ENCODE measurements around the gene ADD2. TPM values are rescaled to one million over a fixed set of nuclear protein-coding genes. Genes with fewer than 3 reads are reported as not detected.

The ADD2 gene
- total and polyA plus RNA-seq, 2 experiments from 2014 or later: 34.6 to 223 TPM

DNA sequence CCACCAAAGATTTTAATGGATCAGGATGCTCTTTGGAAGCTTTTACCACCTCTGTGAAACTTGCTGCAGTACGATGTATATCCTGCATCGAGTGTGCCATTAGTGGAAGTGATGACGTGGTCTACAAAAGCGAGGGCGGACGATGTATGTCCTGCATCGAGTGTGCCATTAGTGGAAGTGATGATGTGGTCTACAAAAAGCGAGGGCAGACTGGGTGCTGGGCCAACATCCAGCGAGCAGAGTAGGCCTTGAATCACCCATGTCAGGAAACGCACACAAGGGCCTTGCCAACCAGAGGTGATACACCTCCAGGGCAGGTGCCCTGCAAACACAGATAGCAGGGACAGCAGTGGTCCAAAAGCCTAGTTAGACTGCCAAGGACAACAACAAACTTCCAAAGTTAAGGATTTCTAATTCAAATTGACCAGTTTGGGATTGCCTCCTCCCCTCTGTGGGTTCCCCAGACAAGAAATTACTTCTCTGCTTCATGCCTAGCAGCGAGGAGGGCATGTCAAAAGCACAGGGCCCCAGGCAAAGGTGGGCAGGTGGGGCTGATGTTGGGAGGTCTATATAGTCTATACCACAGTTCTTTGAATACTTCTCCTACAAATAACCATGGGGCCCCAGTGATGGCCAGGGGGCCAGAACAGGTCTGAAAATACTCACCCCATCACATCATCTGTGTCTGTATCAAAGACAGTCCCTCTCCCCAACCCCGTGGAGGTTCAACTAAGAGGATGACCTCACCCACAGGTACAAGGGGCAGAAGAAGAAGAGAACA, 70.2 kb downstream of the ADD2 start (continued):
- TF ChIP-seq, protein P1, sequence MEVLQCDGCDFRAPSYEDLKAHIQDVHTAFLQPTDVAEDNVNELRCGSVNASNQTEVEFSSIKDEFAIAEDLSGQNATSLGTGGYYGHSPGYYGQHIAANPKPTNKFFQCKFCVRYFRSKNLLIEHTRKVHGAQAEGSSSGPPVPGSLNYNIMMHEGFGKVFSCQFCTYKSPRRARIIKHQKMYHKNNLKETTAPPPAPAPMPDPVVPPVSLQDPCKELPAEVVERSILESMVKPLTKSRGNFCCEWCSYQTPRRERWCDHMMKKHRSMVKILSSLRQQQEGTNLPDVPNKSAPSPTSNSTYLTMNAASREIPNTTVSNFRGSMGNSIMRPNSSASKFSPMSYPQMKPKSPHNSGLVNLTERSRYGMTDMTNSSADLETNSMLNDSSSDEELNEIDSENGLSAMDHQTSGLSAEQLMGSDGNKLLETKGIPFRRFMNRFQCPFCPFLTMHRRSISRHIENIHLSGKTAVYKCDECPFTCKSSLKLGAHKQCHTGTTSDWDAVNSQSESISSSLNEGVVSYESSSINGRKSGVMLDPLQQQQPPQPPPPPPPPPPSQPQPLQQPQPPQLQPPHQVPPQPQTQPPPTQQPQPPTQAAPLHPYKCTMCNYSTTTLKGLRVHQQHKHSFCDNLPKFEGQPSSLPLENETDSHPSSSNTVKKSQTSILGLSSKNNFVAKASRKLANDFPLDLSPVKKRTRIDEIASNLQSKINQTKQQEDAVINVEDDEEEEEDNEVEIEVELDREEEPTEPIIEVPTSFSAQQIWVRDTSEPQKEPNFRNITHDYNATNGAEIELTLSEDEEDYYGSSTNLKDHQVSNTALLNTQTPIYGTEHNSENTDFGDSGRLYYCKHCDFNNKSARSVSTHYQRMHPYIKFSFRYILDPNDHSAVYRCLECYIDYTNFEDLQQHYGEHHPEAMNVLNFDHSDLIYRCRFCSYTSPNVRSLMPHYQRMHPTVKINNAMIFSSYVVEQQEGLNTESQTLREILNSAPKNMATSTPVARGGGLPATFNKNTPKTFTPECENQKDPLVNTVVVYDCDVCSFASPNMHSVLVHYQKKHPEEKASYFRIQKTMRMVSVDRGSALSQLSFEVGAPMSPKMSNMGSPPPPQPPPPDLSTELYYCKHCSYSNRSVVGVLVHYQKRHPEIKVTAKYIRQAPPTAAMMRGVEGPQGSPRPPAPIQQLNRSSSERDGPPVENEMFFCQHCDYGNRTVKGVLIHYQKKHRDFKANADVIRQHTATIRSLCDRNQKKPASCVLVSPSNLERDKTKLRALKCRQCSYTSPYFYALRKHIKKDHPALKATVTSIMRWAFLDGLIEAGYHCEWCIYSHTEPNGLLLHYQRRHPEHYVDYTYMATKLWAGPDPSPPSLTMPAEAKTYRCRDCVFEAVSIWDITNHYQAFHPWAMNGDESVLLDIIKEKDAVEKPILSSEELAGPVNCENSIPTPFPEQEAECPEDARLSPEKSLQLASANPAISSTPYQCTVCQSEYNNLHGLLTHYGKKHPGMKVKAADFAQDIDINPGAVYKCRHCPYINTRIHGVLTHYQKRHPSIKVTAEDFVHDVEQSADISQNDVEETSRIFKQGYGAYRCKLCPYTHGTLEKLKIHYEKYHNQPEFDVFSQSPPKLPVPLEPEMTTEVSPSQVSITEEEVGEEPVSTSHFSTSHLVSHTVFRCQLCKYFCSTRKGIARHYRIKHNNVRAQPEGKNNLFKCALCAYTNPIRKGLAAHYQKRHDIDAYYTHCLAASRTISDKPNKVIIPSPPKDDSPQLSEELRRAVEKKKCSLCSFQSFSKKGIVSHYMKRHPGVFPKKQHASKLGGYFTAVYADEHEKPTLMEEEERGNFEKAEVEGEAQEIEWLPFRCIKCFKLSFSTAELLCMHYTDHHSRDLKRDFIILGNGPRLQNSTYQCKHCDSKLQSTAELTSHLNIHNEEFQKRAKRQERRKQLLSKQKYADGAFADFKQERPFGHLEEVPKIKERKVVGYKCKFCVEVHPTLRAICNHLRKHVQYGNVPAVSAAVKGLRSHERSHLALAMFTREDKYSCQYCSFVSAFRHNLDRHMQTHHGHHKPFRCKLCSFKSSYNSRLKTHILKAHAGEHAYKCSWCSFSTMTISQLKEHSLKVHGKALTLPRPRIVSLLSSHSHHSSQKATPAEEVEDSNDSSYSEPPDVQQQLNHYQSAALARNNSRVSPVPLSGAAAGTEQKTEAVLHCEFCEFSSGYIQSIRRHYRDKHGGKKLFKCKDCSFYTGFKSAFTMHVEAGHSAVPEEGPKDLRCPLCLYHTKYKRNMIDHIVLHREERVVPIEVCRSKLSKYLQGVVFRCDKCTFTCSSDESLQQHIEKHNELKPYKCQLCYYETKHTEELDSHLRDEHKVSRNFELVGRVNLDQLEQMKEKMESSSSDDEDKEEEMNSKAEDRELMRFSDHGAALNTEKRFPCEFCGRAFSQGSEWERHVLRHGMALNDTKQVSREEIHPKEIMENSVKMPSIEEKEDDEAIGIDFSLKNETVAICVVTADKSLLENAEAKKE (CRISPR knock-in tag; IDR thresholded peaks at IDR 0.05): no peak
- TF ChIP-seq JUNB (IDR thresholded peaks at IDR 0.05; ENCODE audit: unreplicated experiment) (no peak), EZH2phosphoT487 (IDR thresholded peaks at IDR 0.05; ENCODE audit: unreplicated experiment) (no peak), STAT1 (IDR thresholded peaks at IDR 0.05; ENCODE audit: unreplicated experiment) (no peak)

- peaks cover 63% of the 10 kb centered on the region for H3K36me3 Mint-ChIP-seq (ENCODE audit: low read depth)
- no peaks in the 10 kb centered on the region for H3K79me2 ChIP-seq (replicated peaks; ENCODE audit: insufficient read depth)
- H3K36me3 ChIP-seq (ENCODE audit: insufficient read depth): peaks cover 22% of the 10 kb centered on the region
- H3K4me1 Mint-ChIP-seq: no peaks in the 10 kb centered on the region
- no peak overlapping the region for H3K27ac Mint-ChIP-seq
- DNase-seq (ENCODE audit: low spot score) (no peak), ATAC-seq (no peak)
- H3K9me2 ChIP-seq (ENCODE audit: insufficient read depth): no peaks in the 10 kb centered on the region
- H3K27me3 Mint-ChIP-seq (ENCODE audit: insufficient read depth, low read depth, poor library complexity): no peaks in the 10 kb centered on the region
- no peak overlapping the region for H3K27ac ChIP-seq (ENCODE audit: low read depth)
- no peak overlapping the region for H3K4me3 ChIP-seq
- peaks cover 5% of the 10 kb centered on the region for H4K20me1 ChIP-seq (replicated peaks; ENCODE audit: insufficient read depth)
- no peaks in the 10 kb centered on the region for H3K27me3 ChIP-seq (ENCODE audit: insufficient read depth)
- H3K4me1 ChIP-seq (ENCODE audit: insufficient read depth): no peaks in the 10 kb centered on the region
- no peak overlapping the region for H3K4me2 ChIP-seq
- no peak overlapping the region for H3K4me3 Mint-ChIP-seq
- H3K9me3 Mint-ChIP-seq: no peaks in the 10 kb centered on the region
- no peaks in the 10 kb centered on the region; the same call in 1 of the 2 replicates for H3F3A ChIP-seq (replicated peaks; ENCODE audit: low read depth)
- H2AFZ ChIP-seq: no peak overlapping the region
- TF ChIP-seq CREB1 (CRISPR knock-in tag; IDR thresholded peaks at IDR 0.05; ENCODE audit: low read depth): no peak
- TF ChIP-seq NANOG (IDR thresholded peaks at IDR 0.05; ENCODE audit: borderline replicate concordance): no peak
- TF ChIP-seq, protein P1 (CRISPR knock-in tag; IDR thresholded peaks at IDR 0.05): no peak
- TF ChIP-seq, protein P2, sequence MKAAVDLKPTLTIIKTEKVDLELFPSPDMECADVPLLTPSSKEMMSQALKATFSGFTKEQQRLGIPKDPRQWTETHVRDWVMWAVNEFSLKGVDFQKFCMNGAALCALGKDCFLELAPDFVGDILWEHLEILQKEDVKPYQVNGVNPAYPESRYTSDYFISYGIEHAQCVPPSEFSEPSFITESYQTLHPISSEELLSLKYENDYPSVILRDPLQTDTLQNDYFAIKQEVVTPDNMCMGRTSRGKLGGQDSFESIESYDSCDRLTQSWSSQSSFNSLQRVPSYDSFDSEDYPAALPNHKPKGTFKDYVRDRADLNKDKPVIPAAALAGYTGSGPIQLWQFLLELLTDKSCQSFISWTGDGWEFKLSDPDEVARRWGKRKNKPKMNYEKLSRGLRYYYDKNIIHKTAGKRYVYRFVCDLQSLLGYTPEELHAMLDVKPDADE (IDR thresholded peaks at IDR 0.05): no peak
- TF ChIP-seq EZH2 (IDR thresholded peaks at IDR 0.05; ENCODE audit: low read depth, unreplicated experiment): no peak
These were observed 71.9 kb downstream of the ADD2 start for GRCh38 chr2:70696142-70696541.

Data from GM23338 (cell line).